GM19043 (cell line): ENCODE data around the gene CCDC117.

ENCODE experiments used
- ATAC-seq: cut with Tn5 transposase; IDR thresholded peaks from one replicate; pipeline ENCODE4 v1.9.1; 2021; ENCODE audit warnings: low read depth; ENCODE audit not compliant: unreplicated experiment

CCDC117 gene

GRCh38 chr22:28768701-28769393 is 3.6 kb upstream of the CCDC117 start:
- ATAC-seq: no peak

- no peak for ATAC-seq
These were observed 3.0 kb upstream of the CCDC117 start for GRCh38 chr22:28769394-28770085.

- no peak for ATAC-seq
These were observed 1.2 kb upstream of the CCDC117 start for GRCh38 chr22:28771195-28771791.

GRCh38 chr22:28773461-28773867 is 969 bp downstream of the CCDC117 start:
- ATAC-seq: no peak

GRCh38 chr22:28774378-28774777 is 1.9 kb downstream of the CCDC117 start:
- no peak for ATAC-seq

GRCh38 chr22:28779833-28780232 is 7.3 kb downstream of the CCDC117 start:
- ATAC-seq: no peak

GRCh38 chr22:28780296-28780695 is 7.8 kb downstream of the CCDC117 start:
- ATAC-seq: no peak

GRCh38 chr22:28783786-28784671 is 11.5 kb downstream of the CCDC117 start:
- ATAC-seq: no peak

GRCh38 chr22:28788601-28789000 is 16.1 kb downstream of the CCDC117 start:
- ATAC-seq: no peak

- ATAC-seq: no peak
These were observed 18.6 kb downstream of the CCDC117 start for GRCh38 chr22:28791124-28791523.

GRCh38 chr22:28791841-28792490 is 19.5 kb downstream of the CCDC117 start:
- peak; percentile 59 for ATAC-seq

GRCh38 chr22:28792491-28793383 is 20.2 kb downstream of the CCDC117 start:
- peak; percentile 28 for ATAC-seq

- ATAC-seq: no peak
These were observed 21.6 kb downstream of the CCDC117 start for GRCh38 chr22:28793976-28794584.

GRCh38 chr22:28795071-28795693 is 22.7 kb downstream of the CCDC117 start:
- ATAC-seq: no peak

- ATAC-seq: no peak
These were observed 23.7 kb downstream of the CCDC117 start for GRCh38 chr22:28795932-28796856.

- no peak for ATAC-seq
These were observed 26.5 kb downstream of the CCDC117 start for GRCh38 chr22:28798810-28799605.
